Vagina (tissue), 2 donors: ENCODE measurements around the gene DUSP22.

Experiments used
- CTCF ChIP-seq, 3 experiments: fragments of 450-650 bp in 2 of 3; fragments of 200-600 bp in 1 of 3; sonication (generic) in 1 of 3; IDR thresholded peaks; one replicate each; pipeline ENCODE4 v1.5.1; 2017 to 2019; ENCODE audit warnings: antibody characterized with exemption in 3 of 3, mild to moderate bottlenecking in 2 of 3, moderate library complexity in 2 of 3
- POLR2A ChIP-seq, 2 donors: fragments of 450-650 bp; IDR thresholded peaks; one replicate each; pipeline ENCODE4 v1.6.1; 2017; ENCODE audit warnings: antibody characterized with exemption in 2 of 2, mild to moderate bottlenecking in 2 of 2, moderate library complexity in 2 of 2
- POLR2AphosphoS5 ChIP-seq, 2 donors: sonication (generic); formaldehyde crosslinking; IDR thresholded peaks; one replicate each; pipeline ENCODE4 v1.9.0; 2017; ENCODE audit warnings: antibody characterized with exemption in 2 of 2, mild to moderate bottlenecking in 2 of 2, low read depth in 1 of 2; ENCODE audit not compliant: insufficient read depth in 1 of 2

- TF ChIP-seq CTCF (IDR thresholded peaks at IDR 0.05) (no peak), POLR2A (IDR thresholded peaks at IDR 0.05) (no peak), POLR2AphosphoS5 (IDR thresholded peaks at IDR 0.05; ENCODE audit: insufficient read depth in 1 of 2, low read depth in 1 of 2) (no peak)
Measured at GRCh38 chr6:282177-282866, 10.0 kb upstream of the DUSP22 start.
